SK-N-SH treated with all-trans-retinoic acid at 6 μM for 48 hours (cell line): Measurements from ENCODE around the gene COPZ2.
"Not testable (repeated sequence)": the region's sequence is repeated elsewhere in the genome, so short reads cannot be mapped to it uniquely, and the experiment has no call there.

ENCODE experiments used
- BACH2 ChIP-seq: fragments of 250-450 bp; sonication (Bioruptor Pico); IDR thresholded peaks from 2 replicates; pipeline ENCODE4 v1.9.0; 2021; ENCODE audit warnings: mild to moderate bottlenecking, borderline replicate concordance
- ESRRG ChIP-seq: fragments of 250-450 bp; sonication (Bioruptor Pico); IDR thresholded peaks from 2 replicates; pipeline ENCODE4 v1.6.1; 2021; ENCODE audit warnings: mild to moderate bottlenecking
- TCF4 ChIP-seq: fragments of 250-450 bp; sonication (Bioruptor Pico); IDR thresholded peaks from 2 replicates; pipeline ENCODE4 v1.8.0; 2021; ENCODE audit warnings: mild to moderate bottlenecking, moderate library complexity, borderline replicate concordance
- TF ChIP-seq, protein P1 (sequence below): fragments of 250-450 bp; sonication (Bioruptor Pico); IDR thresholded peaks from 2 replicates; pipeline ENCODE4 v1.5.1; 2021; ENCODE audit warnings: mild to moderate bottlenecking, moderate library complexity

DNA sequence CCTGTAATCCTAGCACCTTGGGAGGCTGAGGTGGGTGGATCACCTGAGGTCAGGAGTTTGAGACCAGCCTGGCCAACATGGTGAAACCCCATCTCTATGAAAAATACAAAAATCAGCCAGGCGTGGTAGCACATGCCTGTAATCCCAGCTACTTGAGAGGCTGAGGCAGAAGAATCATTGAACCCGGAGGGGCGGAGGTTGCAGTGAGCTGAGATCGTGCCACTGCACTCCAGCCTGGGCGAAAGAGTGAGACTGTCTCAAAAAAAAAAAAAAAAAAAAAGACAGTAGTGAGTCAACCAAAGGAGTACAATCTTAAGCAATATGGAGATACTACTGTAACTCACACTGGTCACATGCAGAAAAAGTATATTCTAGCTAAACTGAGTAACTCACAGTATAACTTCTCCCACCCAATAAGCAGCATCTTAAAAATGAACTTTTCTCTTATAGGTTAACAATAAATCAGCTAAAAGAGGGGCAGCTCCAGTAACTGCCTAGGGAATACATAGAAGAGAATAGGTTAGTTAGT is 36.0 kb upstream of the COPZ2 start:
- not testable (repeated sequence) for TF ChIP-seq BACH2, ESRRG, TCF4 (CRISPR knock-in tag)
- TF ChIP-seq, protein P1, sequence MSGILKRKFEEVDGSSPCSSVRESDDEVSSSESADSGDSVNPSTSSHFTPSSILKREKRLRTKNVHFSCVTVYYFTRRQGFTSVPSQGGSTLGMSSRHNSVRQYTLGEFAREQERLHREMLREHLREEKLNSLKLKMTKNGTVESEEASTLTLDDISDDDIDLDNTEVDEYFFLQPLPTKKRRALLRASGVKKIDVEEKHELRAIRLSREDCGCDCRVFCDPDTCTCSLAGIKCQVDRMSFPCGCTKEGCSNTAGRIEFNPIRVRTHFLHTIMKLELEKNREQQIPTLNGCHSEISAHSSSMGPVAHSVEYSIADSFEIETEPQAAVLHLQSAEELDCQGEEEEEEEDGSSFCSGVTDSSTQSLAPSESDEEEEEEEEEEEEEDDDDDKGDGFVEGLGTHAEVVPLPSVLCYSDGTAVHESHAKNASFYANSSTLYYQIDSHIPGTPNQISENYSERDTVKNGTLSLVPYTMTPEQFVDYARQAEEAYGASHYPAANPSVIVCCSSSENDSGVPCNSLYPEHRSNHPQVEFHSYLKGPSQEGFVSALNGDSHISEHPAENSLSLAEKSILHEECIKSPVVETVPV (CRISPR knock-in tag) = not testable (repeated sequence)
